Glutamatergic neuron (in vitro differentiated cells): Measurements from ENCODE around the gene FLNA. TPM values are rescaled to one million over a fixed set of nuclear protein-coding genes. Genes with fewer than 3 reads are reported as not detected.
A peak's percentile ranks its signal among the peaks of the same experiment; 100 is the strongest.

Source experiments
- DNase-seq: peaks from one replicate; pipeline ENCODE4 v3.0.0; 2022
- H3K27ac Mint-ChIP-seq: one replicate; pipeline ENCODE4 v1.8.0; 2020; ENCODE audit warnings: mild to moderate bottlenecking, mixed read lengths, inconsistent platforms; ENCODE audit not compliant: unreplicated experiment
- H3K27me3 Mint-ChIP-seq: one replicate; pipeline ENCODE4 v1.8.0; 2020; ENCODE audit warnings: mild to moderate bottlenecking, moderate library complexity, mixed read lengths, inconsistent platforms; ENCODE audit not compliant: unreplicated experiment
- H3K36me3 Mint-ChIP-seq: one replicate; pipeline ENCODE4 v1.8.0; 2020; ENCODE audit warnings: mild to moderate bottlenecking, mixed read lengths, inconsistent platforms; ENCODE audit not compliant: unreplicated experiment
- H3K4me1 Mint-ChIP-seq: one replicate; pipeline ENCODE4 v1.8.0; 2020; ENCODE audit warnings: mild to moderate bottlenecking, low read depth, mixed read lengths, inconsistent platforms; ENCODE audit not compliant: unreplicated experiment
- H3K4me3 Mint-ChIP-seq: one replicate; pipeline ENCODE4 v1.8.0; 2020; ENCODE audit warnings: mild to moderate bottlenecking, mixed read lengths, inconsistent platforms; ENCODE audit not compliant: unreplicated experiment
- H3K9me3 Mint-ChIP-seq: one replicate; pipeline ENCODE4 v1.8.0; 2020; ENCODE audit warnings: mild to moderate bottlenecking, moderate library complexity, mixed read lengths, inconsistent platforms; ENCODE audit not compliant: unreplicated experiment
- total RNA-seq: library from RNA; stranded (reverse); fragmentation: NEBNext Ultra II Directional; extraction: Animal tissue kit (Norgen Biotek cat#: 25700); gene quantifications from one replicate; pipeline ENCODE4 v1.2.1, GENCODE V29; 2021; ENCODE audit not compliant: unreplicated experiment
- TF ChIP-seq, protein P1 (sequence below): fragments of 200-600 bp; sonication (generic); IDR thresholded peaks from one replicate; pipeline ENCODE4 v1.5.0; 2021; ENCODE audit not compliant: partially characterized antibody, unreplicated experiment

The FLNA gene
- total RNA-seq, 1 donor from 2014 or later = 499 TPM

DNA sequence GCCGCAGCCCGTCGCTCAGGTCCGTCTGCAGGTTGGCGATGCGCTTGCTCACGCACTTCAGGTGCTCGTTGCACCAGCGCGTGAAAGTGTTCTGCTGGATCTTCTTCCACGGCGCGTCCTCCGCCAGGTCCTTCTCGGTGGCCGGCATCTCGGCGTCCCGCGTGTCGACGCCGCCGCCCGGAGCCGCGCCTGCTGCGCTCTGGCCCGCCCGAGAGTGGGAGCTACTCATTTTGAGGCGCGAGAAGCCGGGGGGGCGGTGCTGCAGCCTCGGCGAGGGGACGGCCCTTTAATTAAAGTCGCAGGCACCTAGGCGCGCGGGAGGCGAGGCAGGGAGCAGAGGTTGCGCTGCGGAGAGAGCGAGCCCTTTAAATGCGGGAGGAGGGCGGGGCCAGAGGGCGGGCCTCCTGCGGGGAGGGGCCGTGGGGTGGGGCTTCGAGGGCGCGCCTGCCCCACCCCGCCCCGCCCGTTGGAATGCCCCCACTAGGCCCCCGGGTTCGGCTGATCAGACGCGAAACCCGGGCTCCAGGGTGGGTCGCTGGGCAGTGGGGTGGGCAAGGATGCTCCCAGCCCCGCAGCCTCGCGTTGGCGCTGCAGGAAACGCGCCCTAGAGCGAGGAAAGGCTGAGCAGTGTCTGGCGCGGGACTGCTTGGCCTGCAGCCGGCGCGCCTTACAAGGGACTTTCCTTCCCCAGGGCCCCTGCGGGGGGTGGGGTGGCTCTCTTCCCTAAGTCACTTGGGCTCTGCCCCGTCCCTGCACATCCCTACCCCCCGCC, 3.2 kb downstream of the FLNA start:
- TF ChIP-seq, protein P1, sequence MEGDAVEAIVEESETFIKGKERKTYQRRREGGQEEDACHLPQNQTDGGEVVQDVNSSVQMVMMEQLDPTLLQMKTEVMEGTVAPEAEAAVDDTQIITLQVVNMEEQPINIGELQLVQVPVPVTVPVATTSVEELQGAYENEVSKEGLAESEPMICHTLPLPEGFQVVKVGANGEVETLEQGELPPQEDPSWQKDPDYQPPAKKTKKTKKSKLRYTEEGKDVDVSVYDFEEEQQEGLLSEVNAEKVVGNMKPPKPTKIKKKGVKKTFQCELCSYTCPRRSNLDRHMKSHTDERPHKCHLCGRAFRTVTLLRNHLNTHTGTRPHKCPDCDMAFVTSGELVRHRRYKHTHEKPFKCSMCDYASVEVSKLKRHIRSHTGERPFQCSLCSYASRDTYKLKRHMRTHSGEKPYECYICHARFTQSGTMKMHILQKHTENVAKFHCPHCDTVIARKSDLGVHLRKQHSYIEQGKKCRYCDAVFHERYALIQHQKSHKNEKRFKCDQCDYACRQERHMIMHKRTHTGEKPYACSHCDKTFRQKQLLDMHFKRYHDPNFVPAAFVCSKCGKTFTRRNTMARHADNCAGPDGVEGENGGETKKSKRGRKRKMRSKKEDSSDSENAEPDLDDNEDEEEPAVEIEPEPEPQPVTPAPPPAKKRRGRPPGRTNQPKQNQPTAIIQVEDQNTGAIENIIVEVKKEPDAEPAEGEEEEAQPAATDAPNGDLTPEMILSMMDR = no peak
- Mint-ChIP-seq H3K4me1 (peaks cover 1% of the 10 kb centered on the region), H3K27ac (peak overlapping the region; percentile 43), H3K4me3 (peak overlapping the region; percentile 75), H3K9me3 (peaks cover 2% of the 10 kb centered on the region), H3K27me3 (peaks cover 3% of the 10 kb centered on the region), H3K36me3 (no peaks in the 10 kb centered on the region)
- peak; percentile 89 for DNase-seq

DNA sequence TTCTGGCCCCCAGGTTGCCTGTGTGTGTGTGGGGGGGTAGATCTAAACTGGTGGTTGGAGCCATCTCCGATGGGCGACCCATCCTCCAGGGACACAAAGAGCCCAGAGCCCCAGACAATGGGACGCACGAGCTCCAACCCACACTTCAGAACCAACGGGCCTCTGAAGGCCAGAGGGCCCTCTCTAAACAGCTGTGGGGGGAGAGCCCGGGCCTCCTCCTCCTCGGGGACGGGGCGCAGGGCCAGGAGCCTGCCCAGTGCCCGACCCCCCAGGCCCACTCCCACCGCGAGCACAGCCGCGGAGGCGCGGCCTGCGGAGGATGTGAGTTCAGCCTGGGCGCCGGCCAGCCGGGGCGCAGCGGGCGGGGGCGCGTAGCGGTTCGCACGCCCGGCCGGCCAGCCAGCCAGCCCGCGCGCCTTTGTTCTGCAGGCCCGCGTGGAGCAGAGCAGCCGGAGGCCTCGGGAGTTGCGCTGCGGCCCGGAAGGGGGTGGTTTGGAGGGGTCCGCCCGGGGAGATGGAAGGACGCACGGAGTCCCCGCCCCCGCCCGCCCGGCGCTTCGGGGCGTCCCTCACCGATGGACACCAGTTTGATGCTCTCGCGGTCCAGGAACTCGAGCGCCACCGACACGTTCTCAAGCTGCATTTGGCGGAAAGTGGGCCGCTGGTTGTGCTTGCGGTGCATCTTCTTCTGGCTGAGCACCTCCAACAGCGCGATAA, 4.0 kb downstream of the FLNA start:
- Mint-ChIP-seq H3K36me3 (no peaks in the 10 kb centered on the region), H3K4me1 (peaks cover 1% of the 10 kb centered on the region), H3K27me3 (peaks cover 5% of the 10 kb centered on the region), H3K4me3 (peak overlapping the region; percentile 91), H3K27ac (peak overlapping the region; percentile 92), H3K9me3 (peaks cover 4% of the 10 kb centered on the region)
- peak; percentile 30 for DNase-seq
- TF ChIP-seq, protein P1 = no peak

DNA sequence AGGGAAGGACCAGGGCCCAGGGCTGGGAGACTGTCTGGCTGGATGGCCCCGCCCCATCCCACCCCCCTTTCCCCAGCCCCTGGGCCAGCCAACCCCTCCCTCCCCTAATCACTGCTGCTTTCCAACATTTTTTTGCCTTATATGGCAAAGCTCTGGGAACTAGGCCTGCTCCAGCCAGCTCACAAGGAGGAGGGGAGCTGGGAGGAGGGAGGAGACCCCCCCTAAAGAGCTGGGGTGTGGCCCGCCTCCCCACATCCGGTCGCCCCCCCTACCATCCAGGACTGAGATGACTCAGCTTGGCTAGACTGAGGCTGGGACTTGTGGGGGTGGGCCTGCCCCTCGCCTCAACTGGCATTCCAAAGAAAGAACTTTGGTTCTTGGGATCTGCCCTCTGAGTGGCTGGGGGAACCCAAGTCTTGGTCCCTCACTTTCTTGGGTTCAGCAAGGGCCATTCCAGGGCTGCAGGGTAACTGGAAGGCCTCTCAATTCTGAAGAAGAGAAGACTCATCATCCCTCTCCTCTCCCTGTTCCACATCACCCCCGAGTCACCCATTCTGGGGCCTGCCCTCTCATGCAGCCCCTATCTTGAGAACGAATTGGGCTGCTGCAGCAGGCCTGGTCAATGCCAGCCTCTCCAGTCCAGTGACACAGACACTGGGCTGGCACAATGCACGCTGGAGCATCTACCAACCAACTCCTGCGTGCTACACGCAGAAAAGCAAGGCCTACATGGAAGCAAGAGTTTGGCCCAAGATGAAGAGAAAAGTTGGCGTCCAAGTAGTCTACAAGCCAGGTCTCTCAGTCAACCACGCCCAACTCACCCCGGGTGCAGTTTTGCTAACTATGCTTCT, 4.8 kb downstream of the FLNA start:
- peak; percentile 55 for DNase-seq
- Mint-ChIP-seq H3K4me3 (peak overlapping the region; percentile 91), H3K27ac (peak overlapping the region; percentile 92), H3K36me3 (no peaks in the 10 kb centered on the region), H3K4me1 (no peaks in the 10 kb centered on the region), H3K27me3 (peaks cover 5% of the 10 kb centered on the region), H3K9me3 (peaks cover 6% of the 10 kb centered on the region)
- TF ChIP-seq, protein P1 = no peak

DNA sequence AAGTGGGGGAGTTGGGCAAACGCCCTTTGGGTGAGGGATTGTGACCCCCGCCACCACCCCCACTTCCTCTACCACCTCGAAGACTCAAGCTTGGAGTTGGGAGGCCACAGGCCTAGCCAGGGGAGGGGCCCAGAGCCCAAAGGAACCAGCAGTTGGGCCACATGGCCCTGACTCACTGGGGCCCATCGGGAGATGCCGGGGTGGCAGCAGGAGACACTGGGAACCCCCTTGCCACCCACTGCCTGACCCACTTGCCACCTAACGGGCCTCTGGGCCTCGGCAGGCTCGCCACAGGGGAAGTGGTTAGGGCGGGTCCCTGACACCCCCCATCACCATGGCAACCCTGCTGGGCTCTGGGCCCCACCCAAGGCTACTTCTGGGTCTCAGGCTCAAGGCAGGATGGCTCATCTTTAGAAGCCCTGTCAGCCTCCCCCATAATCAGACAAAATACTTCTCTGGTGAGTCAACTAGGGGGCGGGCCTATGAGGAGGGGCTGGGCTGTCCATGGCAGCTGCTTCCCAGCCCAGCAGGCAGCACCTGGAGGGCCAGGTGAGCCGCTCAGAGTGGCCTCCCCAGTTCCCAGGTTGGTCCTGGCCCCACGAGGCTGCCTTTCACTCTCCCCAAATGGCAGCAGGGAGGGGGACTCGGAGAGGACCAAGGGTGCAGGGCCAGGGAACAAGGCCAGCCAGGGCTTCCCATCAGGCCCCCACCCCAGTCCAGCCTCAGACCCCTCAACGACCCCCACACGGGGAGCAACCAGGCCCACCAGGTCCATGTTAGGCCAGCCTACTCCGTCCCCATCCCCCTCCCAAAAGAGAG, 5.6 kb downstream of the FLNA start:
- no peaks in the 10 kb centered on the region for H3K4me1 Mint-ChIP-seq
- H3K36me3 Mint-ChIP-seq = no peaks in the 10 kb centered on the region
- H3K27ac Mint-ChIP-seq = no peak overlapping the region
- H3K9me3 Mint-ChIP-seq = peaks cover 6% of the 10 kb centered on the region
- peak; percentile 24 for DNase-seq
- peak overlapping the region; percentile 55 for H3K4me3 Mint-ChIP-seq
- TF ChIP-seq, protein P1 = no peak
- peaks cover 5% of the 10 kb centered on the region for H3K27me3 Mint-ChIP-seq
